Subcutaneous abdominal adipose tissue (tissue), 5 donors: Measurements from ENCODE around the gene GNB2.

Source experiments
- H3K27ac ChIP-seq: one replicate; pipeline ENCODE4 v1.7.0; 2013; ENCODE audit warnings: low read depth, mild to moderate bottlenecking, inconsistent platforms, low read length, moderate library complexity
- H3K27me3 ChIP-seq, 5 donors: one replicate each; pipeline ENCODE4 v1.7.0; 2013; ENCODE audit warnings: low read length in 5 of 5, inconsistent platforms in 1 of 5; ENCODE audit not compliant: control insufficient read depth in 5 of 5, insufficient read depth in 4 of 5
- H3K36me3 ChIP-seq, 5 donors: one replicate each; pipeline ENCODE4 v1.7.0; 2013; ENCODE audit warnings: low read length in 5 of 5; ENCODE audit not compliant: control insufficient read depth in 5 of 5, insufficient read depth in 5 of 5
- H3K4me1 ChIP-seq, 5 donors: one replicate each; pipeline ENCODE4 v1.7.0; 2013; ENCODE audit warnings: low read length in 5 of 5, mild to moderate bottlenecking in 3 of 5, moderate library complexity in 1 of 5; ENCODE audit not compliant: control insufficient read depth in 5 of 5, insufficient read depth in 5 of 5
- H3K4me3 ChIP-seq, 5 donors: one replicate each; pipeline ENCODE4 v1.7.0; 2013; ENCODE audit warnings: low read length in 5 of 5, low read depth in 1 of 5
- H3K9ac ChIP-seq, 5 donors: one replicate each; pipeline ENCODE4 v1.7.0; 2013; ENCODE audit warnings: low read length in 5 of 5, mild to moderate bottlenecking in 4 of 5, moderate library complexity in 3 of 5
- H3K9me3 ChIP-seq, 5 donors: one replicate each; pipeline ENCODE4 v1.7.0; 2013; ENCODE audit warnings: low read length in 5 of 5; ENCODE audit not compliant: control insufficient read depth in 5 of 5
- donor health status: healthy.
- donor health status: healthy.
- donor health status: healthy.
- donor health status: healthy.
- donor health status: healthy.

Gene GNB2

GRCh38 chr7:100673302-100673941 lies at the start of gene GNB2:
GNB2 (plus strand) TSS chr7:100673740; CDS start chr7:100676266, 2,526 bp downstream.
- H3K9ac ChIP-seq: peak within 1 kb of the TSS in 4 of 5 donors; percentile 92 to 97 (median 96)
- H3K4me3 ChIP-seq: peak within 1 kb of the TSS; percentile 79 to 90 (median 89)
- H3K27ac ChIP-seq: peak within 1 kb of the TSS; percentile 92
- H3K9me3 ChIP-seq: no peaks in the 10 kb centered on the region
- H3K4me1 ChIP-seq: peaks cover 3 to 35% (median 9%) of the 10 kb centered on the region in 5 donors
- H3K36me3 ChIP-seq: peaks cover 0 to 22% (median 21%) of the 10 kb centered on the region in 5 donors
- H3K27me3 ChIP-seq: no peaks in the 10 kb centered on the region

- peaks cover 0 to 11% (median 7%) of the 10 kb centered on the region in 5 donors for H3K4me1 ChIP-seq
- H3K27me3 ChIP-seq: peaks cover 5 to 12% (median 6%) of the 10 kb centered on the region in 5 donors
- peaks cover 0 to 3% (median 0%) of the 10 kb centered on the region in 5 donors for H3K36me3 ChIP-seq
- no peak overlapping the region for H3K9ac ChIP-seq
- no peak overlapping the region for H3K27ac ChIP-seq
- no peaks in the 10 kb centered on the region for H3K9me3 ChIP-seq
- H3K4me3 ChIP-seq: no peak overlapping the region
These were observed 49.4 kb upstream of the GNB2 start for GRCh38 chr7:100623951-100624824.

- H3K36me3 ChIP-seq: peaks cover 0 to 3% (median 0%) of the 10 kb centered on the region in 5 donors
- no peak overlapping the region for H3K9ac ChIP-seq
- H3K27me3 ChIP-seq: peaks cover 5 to 12% (median 6%) of the 10 kb centered on the region in 5 donors
- H3K4me3 ChIP-seq: peak overlapping the region in 2 of 5 donors; percentile 10 to 50
- no peaks in the 10 kb centered on the region for H3K9me3 ChIP-seq
- H3K27ac ChIP-seq: no peak overlapping the region
- peaks cover 0 to 11% (median 7%) of the 10 kb centered on the region in 5 donors for H3K4me1 ChIP-seq
These were observed 47.5 kb upstream of the GNB2 start for GRCh38 chr7:100626055-100626454.

- Histone ChIP-seq H3K27ac (no peak overlapping the region), H3K4me3 (peak overlapping the region in 3 of 5 donors; percentile 10 to 50 (median 28)), H3K9me3 (no peaks in the 10 kb centered on the region), H3K36me3 (peaks cover 0 to 3% (median 0%) of the 10 kb centered on the region in 5 donors), H3K27me3 (peaks cover 5 to 12% (median 6%) of the 10 kb centered on the region in 5 donors), H3K4me1 (peaks cover 0 to 11% (median 7%) of the 10 kb centered on the region in 5 donors), H3K9ac (no peak overlapping the region)
These were observed 46.9 kb upstream of the GNB2 start for GRCh38 chr7:100626530-100627237.

- Histone ChIP-seq H3K27me3 (peaks cover 5 to 14% (median 9%) of the 10 kb centered on the region in 5 donors), H3K4me3 (no peak overlapping the region), H3K27ac (no peak overlapping the region), H3K36me3 (peaks cover 0 to 2% (median 0%) of the 10 kb centered on the region in 5 donors), H3K9me3 (no peaks in the 10 kb centered on the region), H3K9ac (no peak overlapping the region), H3K4me1 (peaks cover 0 to 11% (median 7%) of the 10 kb centered on the region in 5 donors)
These were observed 46.3 kb upstream of the GNB2 start for GRCh38 chr7:100627238-100627549.

- Histone ChIP-seq H3K9me3 (no peaks in the 10 kb centered on the region), H3K4me3 (no peak overlapping the region), H3K27ac (no peak overlapping the region), H3K36me3 (no peaks in the 10 kb centered on the region), H3K27me3 (peaks cover 12 to 24% (median 19%) of the 10 kb centered on the region in 5 donors), H3K9ac (no peak overlapping the region), H3K4me1 (peaks cover 0 to 22% (median 16%) of the 10 kb centered on the region in 5 donors)
These were observed 44.3 kb upstream of the GNB2 start for GRCh38 chr7:100629117-100629716.

GRCh38 chr7:100630066-100630465 lies 43.5 kb upstream of the GNB2 start:
- no peak overlapping the region for H3K9ac ChIP-seq
- H3K27ac ChIP-seq: no peak overlapping the region
- peaks cover 12 to 27% (median 20%) of the 10 kb centered on the region in 5 donors for H3K27me3 ChIP-seq

DNA sequence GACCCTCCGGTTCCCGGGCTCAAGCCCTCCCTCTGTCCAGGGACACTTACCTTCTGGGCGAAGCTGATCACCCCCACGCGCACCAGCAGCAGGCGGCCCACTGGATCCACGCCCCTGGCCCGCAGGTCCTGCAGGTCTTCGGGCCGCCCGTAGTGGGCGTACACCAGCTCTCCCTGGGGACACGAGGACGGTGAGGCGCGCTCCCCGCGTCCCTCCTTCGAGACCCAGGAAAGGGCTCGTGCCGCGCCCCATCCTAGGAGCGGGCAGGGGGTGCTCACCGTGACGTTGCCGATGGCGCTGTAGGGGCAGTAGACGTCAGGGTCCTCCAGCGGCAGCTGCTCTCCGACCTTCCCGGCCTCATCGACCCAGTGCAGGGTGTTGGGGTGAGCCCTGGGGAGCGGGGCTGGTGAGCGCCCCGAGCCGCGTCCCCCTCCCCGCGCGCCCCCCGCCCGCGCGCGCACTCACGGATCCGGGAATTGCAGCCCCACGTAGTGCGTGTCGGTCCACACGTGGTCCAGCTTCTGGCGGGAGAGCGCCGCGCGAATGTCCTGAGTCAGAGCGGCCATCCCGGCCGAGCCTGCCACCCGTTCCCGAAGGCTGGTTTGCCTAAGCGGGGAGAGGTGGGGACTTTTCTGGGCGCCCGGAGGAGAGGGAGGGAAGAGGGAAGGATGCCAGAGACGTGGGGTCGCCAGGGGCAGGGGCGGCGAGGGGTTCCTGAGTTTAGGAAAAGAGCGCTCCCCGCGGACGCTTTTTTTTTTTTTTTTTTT lies 40.4 kb upstream of the GNB2 start:
- peak overlapping the region in 2 of 5 donors; percentile 56 to 68 for H3K9ac ChIP-seq
- peaks cover 0 to 12% (median 8%) of the 10 kb centered on the region in 5 donors for H3K4me1 ChIP-seq
- H3K9me3 ChIP-seq: no peaks in the 10 kb centered on the region
- no peaks in the 10 kb centered on the region for H3K36me3 ChIP-seq
- H3K27me3 ChIP-seq: peaks cover 6 to 21% (median 11%) of the 10 kb centered on the region in 5 donors
- H3K4me3 ChIP-seq: peak overlapping the region in 4 of 5 donors; percentile 39 to 64 (median 50)
- H3K27ac ChIP-seq: no peak overlapping the region

More at GRCh38 chr7:100630066-100630465, 43.5 kb upstream of the GNB2 start:
- peaks cover 0 to 22% (median 16%) of the 10 kb centered on the region in 5 donors for H3K4me1 ChIP-seq
- H3K4me3 ChIP-seq: no peak overlapping the region
- H3K36me3 ChIP-seq: no peaks in the 10 kb centered on the region
- H3K9me3 ChIP-seq: no peaks in the 10 kb centered on the region

- no peak overlapping the region for H3K9ac ChIP-seq
- H3K27me3 ChIP-seq: peaks cover 8 to 22% (median 18%) of the 10 kb centered on the region in 5 donors
- H3K4me3 ChIP-seq: no peak overlapping the region
- H3K36me3 ChIP-seq: no peaks in the 10 kb centered on the region
- no peaks in the 10 kb centered on the region for H3K4me1 ChIP-seq
- no peaks in the 10 kb centered on the region for H3K9me3 ChIP-seq
- no peak overlapping the region for H3K27ac ChIP-seq
These were observed 33.5 kb upstream of the GNB2 start for GRCh38 chr7:100639995-100640516.
